Right lobe of liver (tissue), 4 donors: ENCODE results near the gene CEP85.

Source experiments
- CTCF ChIP-seq, 4 donors: fragments of 200-600 bp in 3 of 4; fragments of 450-650 bp in 1 of 4; IDR thresholded peaks; one replicate each; pipeline versions ENCODE4 v1.5.1 to v1.8.0; 2016 to 2022; ENCODE audit warnings: antibody characterized with exemption in 4 of 4, mild to moderate bottlenecking in 2 of 4
- POLR2A ChIP-seq: fragments of 450-650 bp; IDR thresholded peaks from one replicate; pipeline ENCODE4 v1.6.1; 2017; ENCODE audit warnings: antibody characterized with exemption, mild to moderate bottlenecking
- donor health status: DM: no; HTN: no; CAD: no.
- donor health status: DM: no; HTN: no; CAD: no.
- donor health status: DM: no; HTN: yes; CAD: no.

GRCh38 chr1:26212726-26213125 lies 21.3 kb upstream of the CEP85 start:
- no peak for TF ChIP-seq CTCF (IDR thresholded peaks at IDR 0.05)
- TF ChIP-seq POLR2A: no peak
